ENCODE results near the gene PCDH9.

DNA sequence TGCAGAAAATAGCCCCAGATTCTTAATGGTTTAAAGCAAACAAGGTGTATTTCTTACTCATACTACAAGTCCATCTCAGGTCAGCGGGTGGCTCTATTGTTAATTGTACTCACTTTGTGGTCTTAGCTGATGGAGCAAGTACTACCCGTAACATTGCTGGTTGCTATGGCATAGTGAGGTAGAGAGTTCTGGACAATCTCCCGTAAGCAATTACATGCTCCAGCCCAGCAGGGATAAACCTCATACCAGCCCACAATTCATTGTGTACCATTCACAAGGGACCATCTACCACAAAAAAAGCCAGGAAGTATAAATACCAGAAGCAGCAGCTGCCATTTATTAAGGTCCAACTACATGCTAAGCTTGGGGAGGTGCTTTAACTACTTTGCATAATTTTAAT lies 167.1 kb downstream of the PCDH9 start:
- TF ChIP-seq, protein P1, sequence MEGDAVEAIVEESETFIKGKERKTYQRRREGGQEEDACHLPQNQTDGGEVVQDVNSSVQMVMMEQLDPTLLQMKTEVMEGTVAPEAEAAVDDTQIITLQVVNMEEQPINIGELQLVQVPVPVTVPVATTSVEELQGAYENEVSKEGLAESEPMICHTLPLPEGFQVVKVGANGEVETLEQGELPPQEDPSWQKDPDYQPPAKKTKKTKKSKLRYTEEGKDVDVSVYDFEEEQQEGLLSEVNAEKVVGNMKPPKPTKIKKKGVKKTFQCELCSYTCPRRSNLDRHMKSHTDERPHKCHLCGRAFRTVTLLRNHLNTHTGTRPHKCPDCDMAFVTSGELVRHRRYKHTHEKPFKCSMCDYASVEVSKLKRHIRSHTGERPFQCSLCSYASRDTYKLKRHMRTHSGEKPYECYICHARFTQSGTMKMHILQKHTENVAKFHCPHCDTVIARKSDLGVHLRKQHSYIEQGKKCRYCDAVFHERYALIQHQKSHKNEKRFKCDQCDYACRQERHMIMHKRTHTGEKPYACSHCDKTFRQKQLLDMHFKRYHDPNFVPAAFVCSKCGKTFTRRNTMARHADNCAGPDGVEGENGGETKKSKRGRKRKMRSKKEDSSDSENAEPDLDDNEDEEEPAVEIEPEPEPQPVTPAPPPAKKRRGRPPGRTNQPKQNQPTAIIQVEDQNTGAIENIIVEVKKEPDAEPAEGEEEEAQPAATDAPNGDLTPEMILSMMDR (conservative IDR thresholded peaks at IDR 0.05 in 1 of 2, IDR thresholded peaks at IDR 0.05 in 1 of 2; ENCODE audit: extremely low read depth in 1 of 2, insufficient read depth in 1 of 2, low read depth in 1 of 2, low read length in 2 of 2): no peak
- no peak for TF ChIP-seq EZH2 (IDR thresholded peaks at IDR 0.05; ENCODE audit: borderline replicate concordance, low read length)

All from mammary epithelial cell (primary cell).